ENCODE data around the gene MMS22L.

DNA sequence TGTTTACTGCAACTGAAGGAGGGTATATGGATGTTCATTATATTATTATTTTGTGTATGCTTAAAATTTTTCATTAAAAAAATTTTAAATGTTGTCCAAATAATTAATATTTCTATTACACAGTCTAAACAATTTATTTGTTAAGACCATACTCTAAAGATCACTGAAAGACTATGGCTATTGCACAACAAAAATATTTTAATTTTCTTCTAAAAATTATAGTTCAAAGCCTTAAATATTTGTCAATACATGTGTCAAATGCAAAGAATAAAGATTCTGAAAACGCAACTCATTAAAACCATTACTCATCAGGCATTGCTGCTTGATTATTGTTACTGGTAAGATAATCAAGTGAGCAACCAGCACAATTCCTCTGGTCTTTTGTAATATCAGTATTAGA is 2.2 kb downstream of the MMS22L start:
- TF ChIP-seq POLR2A (IDR thresholded peaks at IDR 0.05; ENCODE audit: low read length), result no peak
- TF ChIP-seq, protein P1, sequence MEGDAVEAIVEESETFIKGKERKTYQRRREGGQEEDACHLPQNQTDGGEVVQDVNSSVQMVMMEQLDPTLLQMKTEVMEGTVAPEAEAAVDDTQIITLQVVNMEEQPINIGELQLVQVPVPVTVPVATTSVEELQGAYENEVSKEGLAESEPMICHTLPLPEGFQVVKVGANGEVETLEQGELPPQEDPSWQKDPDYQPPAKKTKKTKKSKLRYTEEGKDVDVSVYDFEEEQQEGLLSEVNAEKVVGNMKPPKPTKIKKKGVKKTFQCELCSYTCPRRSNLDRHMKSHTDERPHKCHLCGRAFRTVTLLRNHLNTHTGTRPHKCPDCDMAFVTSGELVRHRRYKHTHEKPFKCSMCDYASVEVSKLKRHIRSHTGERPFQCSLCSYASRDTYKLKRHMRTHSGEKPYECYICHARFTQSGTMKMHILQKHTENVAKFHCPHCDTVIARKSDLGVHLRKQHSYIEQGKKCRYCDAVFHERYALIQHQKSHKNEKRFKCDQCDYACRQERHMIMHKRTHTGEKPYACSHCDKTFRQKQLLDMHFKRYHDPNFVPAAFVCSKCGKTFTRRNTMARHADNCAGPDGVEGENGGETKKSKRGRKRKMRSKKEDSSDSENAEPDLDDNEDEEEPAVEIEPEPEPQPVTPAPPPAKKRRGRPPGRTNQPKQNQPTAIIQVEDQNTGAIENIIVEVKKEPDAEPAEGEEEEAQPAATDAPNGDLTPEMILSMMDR (IDR thresholded peaks at IDR 0.05), result no peak
- TF ChIP-seq, protein P2, sequence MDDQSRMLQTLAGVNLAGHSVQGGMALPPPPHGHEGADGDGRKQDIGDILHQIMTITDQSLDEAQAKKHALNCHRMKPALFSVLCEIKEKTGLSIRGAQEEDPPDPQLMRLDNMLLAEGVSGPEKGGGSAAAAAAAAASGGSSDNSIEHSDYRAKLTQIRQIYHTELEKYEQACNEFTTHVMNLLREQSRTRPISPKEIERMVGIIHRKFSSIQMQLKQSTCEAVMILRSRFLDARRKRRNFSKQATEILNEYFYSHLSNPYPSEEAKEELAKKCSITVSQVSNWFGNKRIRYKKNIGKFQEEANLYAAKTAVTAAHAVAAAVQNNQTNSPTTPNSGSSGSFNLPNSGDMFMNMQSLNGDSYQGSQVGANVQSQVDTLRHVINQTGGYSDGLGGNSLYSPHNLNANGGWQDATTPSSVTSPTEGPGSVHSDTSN (IDR thresholded peaks at IDR 0.05), result no peak
- no peak for TF ChIP-seq MYC (IDR thresholded peaks at IDR 0.05; ENCODE audit: borderline replicate concordance, low read length)
- TF ChIP-seq EP300 (IDR thresholded peaks at IDR 0.05), result no peak
- TF ChIP-seq EHMT2 (IDR thresholded peaks at IDR 0.05; ENCODE audit: low read depth), result no peak
- TF ChIP-seq JUN (IDR thresholded peaks at IDR 0.05), result no peak

All from A549 (cell line).